Dorsolateral prefrontal cortex (tissue), 118 donors: ENCODE results near the gene CCDC47. TPM values are rescaled to one million over a fixed set of nuclear protein-coding genes. Genes with fewer than 3 reads are reported as not detected.

Experiments used
- total RNA-seq, 120 experiments: library from RNA; stranded (reverse); gene quantifications; one replicate each; pipeline versions ENCODE4 v1.2.3 to v1.2.4, GENCODE V29; 2022

The CCDC47 gene
- total RNA-seq, 120 experiments from 2014 or later, result 60.4 to 109 (median 83.6) TPM

Other genes with a start within 250 kb of the CCDC47 start
- 10 to 100 TPM; 51.7 to 77.3 (median 64.0) TPM for gene DCAF7, start 223.1 kb downstream of the CCDC47 start, total RNA-seq
- 10 to 100 TPM; 11.2 to 27.0 (median 20.5) TPM for gene TACO1, start 172.7 kb downstream of the CCDC47 start, total RNA-seq
- 10 to 100 TPM; 24.2 to 55.3 (median 37.6) TPM for gene MAP3K3, start 151.2 kb downstream of the CCDC47 start, total RNA-seq
- 10 to 100 TPM; 12.5 to 37.7 (median 23.8) TPM for gene LIMD2, start 73.5 kb downstream of the CCDC47 start, total RNA-seq
- 100 to 1,000 TPM in 3 of 120 experiments, 10 to 100 TPM in 117; 47.3 to 105 (median 79.1) TPM for gene STRADA, start 31.8 kb downstream of the CCDC47 start, total RNA-seq
- gene DDX42, start 573 bp upstream of the CCDC47 start, total RNA-seq, result 100 to 1,000 TPM in 112 of 120 experiments, 10 to 100 TPM in 8; 85.7 to 168 (median 121) TPM
- 100 to 1,000 TPM in 115 of 120 experiments, 10 to 100 TPM in 5; 89.5 to 186 (median 136) TPM for gene PSMC5, start 53.8 kb upstream of the CCDC47 start, total RNA-seq
- 10 to 100 TPM; 13.7 to 39.6 (median 25.0) TPM for gene FTSJ3, start 54.1 kb upstream of the CCDC47 start, total RNA-seq
- gene SMARCD2, start 69.1 kb upstream of the CCDC47 start, total RNA-seq, result 10 to 100 TPM; 20.4 to 70.8 (median 40.0) TPM
- gene CSH2, start 100.1 kb upstream of the CCDC47 start, total RNA-seq, result not detected
- not detected for gene GH2, start 108.3 kb upstream of the CCDC47 start, total RNA-seq
- gene CSH1, start 123.0 kb upstream of the CCDC47 start, total RNA-seq, result not detected
- not detected for gene CSHL1, start 137.7 kb upstream of the CCDC47 start, total RNA-seq
- gene GH1, start 145.2 kb upstream of the CCDC47 start, total RNA-seq, result under 1 TPM in 1 of 120 experiments, not detected in 119; 0.64 TPM
- gene CD79B, start 158.7 kb upstream of the CCDC47 start, total RNA-seq, result 1 to 10 TPM in 21 of 120 experiments, under 1 TPM in 43, not detected in 56; 0.36 to 2.3 (median 0.78) TPM
- 1 to 10 TPM in 2 of 120 experiments, under 1 TPM in 103, not detected in 15; 0.06 to 1.7 (median 0.23) TPM for gene SCN4A, start 199.3 kb upstream of the CCDC47 start, total RNA-seq
- 1 to 10 TPM in 90 of 120 experiments, under 1 TPM in 29, not detected in 1; 0.25 to 4.0 (median 1.6) TPM for gene PRR29, start 224.8 kb upstream of the CCDC47 start, total RNA-seq
- 10 to 100 TPM in 117 of 120 experiments, 1 to 10 TPM in 3; 7.4 to 50.5 (median 19.5) TPM for gene ICAM2, start 247.0 kb upstream of the CCDC47 start, total RNA-seq